IPS-15b (cell line): ENCODE measurements around the gene SFRP2.

Experiments used
- H3K27me3 ChIP-seq: one replicate; pipeline ENCODE4 v1.6.1; 2013; ENCODE audit warnings: low read length; ENCODE audit not compliant: control insufficient read depth, insufficient read depth
- H3K36me3 ChIP-seq: one replicate; pipeline ENCODE4 v1.6.1; 2013; ENCODE audit warnings: low read length; ENCODE audit not compliant: control insufficient read depth, insufficient read depth
- H3K4me1 ChIP-seq: one replicate; pipeline ENCODE4 v1.6.1; 2013; ENCODE audit warnings: mild to moderate bottlenecking, low read length; ENCODE audit not compliant: control insufficient read depth, insufficient read depth
- H3K4me3 ChIP-seq: one replicate; pipeline ENCODE4 v1.5.1; 2013; ENCODE audit warnings: low read depth, low read length
- H3K9ac ChIP-seq: one replicate; pipeline ENCODE4 v1.6.1; 2013; ENCODE audit warnings: low read depth, mild to moderate bottlenecking, low read length
- H3K9me3 ChIP-seq: one replicate; pipeline ENCODE4 v1.6.1; 2013; ENCODE audit warnings: mild to moderate bottlenecking, low read length; ENCODE audit not compliant: control insufficient read depth, insufficient read depth

Gene SFRP2

DNA sequence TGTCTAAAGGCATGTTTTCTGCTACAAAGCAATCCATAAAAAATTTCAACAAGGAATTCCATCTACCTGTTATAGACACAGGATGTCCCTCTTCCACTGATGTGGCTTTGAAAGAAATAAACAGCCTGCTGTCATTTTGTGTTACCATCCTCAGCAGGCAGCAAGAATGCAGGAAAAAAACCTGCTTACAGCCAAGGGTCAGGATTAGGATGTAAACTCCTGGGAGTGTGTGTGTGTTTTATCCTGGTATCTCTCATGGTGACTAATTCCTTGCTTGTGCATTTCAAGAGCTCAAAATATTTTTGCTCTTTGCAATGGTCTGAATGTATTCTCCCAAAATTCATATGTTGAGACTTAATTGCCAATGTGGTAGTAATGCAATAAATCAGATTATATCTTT is 28.6 kb upstream of the SFRP2 start:
- Histone ChIP-seq H3K4me1 (no peaks in the 10 kb centered on the region), H3K4me3 (no peak overlapping the region), H3K27me3 (no peaks in the 10 kb centered on the region), H3K36me3 (no peaks in the 10 kb centered on the region), H3K9ac (no peak overlapping the region), H3K9me3 (no peaks in the 10 kb centered on the region)

DNA sequence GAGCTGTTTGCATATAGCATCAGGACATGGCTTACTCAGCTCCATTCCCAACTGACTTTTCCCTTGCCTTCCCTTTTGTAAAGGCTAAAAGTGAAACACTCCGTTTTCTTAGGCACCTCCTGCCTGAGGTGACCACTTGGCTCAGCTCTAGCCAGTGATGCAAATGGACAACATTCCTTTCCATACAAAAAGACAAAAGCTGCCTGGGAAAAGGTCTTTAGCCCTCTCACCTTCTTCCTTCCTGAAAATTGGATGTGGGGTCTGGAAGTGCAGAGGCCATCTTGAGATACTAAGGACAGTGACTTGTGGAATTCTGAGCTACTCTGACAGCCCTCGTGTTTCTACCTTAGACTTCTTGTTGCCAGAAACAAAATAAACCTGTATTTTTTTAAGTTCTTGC is 27.7 kb upstream of the SFRP2 start:
- no peaks in the 10 kb centered on the region for H3K9me3 ChIP-seq
- no peak overlapping the region for H3K9ac ChIP-seq
- no peaks in the 10 kb centered on the region for H3K36me3 ChIP-seq
- no peak overlapping the region for H3K4me3 ChIP-seq
- no peaks in the 10 kb centered on the region for H3K4me1 ChIP-seq
- H3K27me3 ChIP-seq = no peaks in the 10 kb centered on the region

DNA sequence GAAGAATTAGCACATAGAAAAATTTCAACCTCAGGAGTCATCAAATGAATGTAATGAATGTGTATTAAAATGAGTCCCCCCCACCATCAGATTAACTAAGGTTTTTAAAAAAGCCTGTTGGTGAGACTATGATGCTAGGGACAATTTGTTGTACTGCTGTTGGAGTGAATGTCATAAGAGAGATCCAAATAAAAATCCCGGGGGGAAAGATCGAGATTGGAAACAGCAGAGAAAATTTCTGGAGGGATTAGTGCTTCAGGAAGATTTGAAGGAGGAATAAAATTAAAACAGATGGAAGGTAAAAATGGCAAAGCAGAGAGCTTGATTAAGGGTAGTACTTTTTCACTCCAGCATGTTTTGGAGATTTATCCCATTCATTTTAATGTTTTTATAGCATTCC is 25.9 kb upstream of the SFRP2 start:
- no peaks in the 10 kb centered on the region for H3K27me3 ChIP-seq
- H3K9me3 ChIP-seq = no peaks in the 10 kb centered on the region
- no peaks in the 10 kb centered on the region for H3K36me3 ChIP-seq
- H3K9ac ChIP-seq = no peak overlapping the region
- H3K4me1 ChIP-seq = no peaks in the 10 kb centered on the region
- H3K4me3 ChIP-seq = no peak overlapping the region

DNA sequence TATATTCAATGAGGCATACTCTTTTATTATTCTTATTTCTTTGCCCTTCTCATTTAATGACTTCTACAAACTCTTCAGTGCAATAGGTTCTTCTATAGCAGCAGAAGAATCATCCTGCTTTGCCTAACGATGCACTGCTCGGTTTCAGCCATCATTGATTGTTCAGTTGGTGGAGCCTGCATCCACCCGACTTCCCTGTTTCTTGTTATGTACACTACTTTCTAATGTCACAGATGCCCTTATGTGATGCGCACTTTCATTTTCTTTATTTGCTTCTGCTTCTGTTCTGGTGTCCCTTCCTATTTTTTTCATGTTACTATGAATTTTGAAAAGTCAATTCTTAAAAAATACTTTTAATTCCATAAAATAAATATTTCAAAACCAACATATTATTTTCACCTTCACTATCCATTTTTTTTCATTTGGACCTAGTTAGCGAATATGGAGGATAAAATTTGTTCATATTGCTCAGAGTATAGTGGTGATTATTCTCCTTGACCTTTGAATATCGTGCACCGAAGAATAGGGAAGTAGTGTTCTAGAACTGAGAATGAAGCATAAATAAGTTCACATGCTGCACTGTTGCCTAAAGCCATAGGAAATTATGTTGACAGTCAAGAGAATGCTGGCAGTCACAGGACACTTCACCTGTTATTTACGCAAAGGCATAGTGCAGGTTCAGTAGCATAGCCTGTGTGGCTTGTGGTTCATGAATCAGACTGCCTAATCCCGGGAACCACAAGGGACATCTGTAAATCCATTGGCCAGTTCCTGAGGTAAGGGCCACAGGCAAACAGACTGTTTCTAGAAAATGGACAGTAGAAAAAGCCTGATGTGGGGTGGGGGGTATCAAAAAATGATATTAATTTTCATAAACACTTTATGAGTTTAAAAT is 21.3 kb upstream of the SFRP2 start:
- H3K27me3 ChIP-seq = no peaks in the 10 kb centered on the region
- no peak overlapping the region for H3K9ac ChIP-seq
- H3K4me1 ChIP-seq = no peaks in the 10 kb centered on the region
- no peaks in the 10 kb centered on the region for H3K9me3 ChIP-seq
- H3K4me3 ChIP-seq = no peak overlapping the region
- no peaks in the 10 kb centered on the region for H3K36me3 ChIP-seq

DNA sequence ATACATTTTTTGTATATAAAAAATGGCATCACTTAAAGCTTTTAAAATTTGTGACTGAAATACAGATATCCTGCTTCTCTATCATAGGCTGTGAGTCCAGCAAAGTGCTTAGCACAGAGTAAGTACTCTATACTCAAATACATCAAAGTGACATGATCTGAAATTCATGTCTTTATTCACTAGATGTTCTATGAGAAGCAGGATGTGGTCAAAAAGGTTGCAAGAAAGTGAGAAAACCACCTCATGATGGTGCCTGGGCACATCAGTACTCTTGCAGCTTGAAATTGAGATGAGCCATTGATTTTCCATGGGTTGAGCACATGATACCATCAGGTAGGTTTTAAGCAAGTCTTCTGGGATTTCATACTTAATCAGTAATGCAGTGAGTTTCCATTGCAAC is 20.4 kb upstream of the SFRP2 start:
- H3K9me3 ChIP-seq = no peaks in the 10 kb centered on the region
- no peaks in the 10 kb centered on the region for H3K4me1 ChIP-seq
- no peaks in the 10 kb centered on the region for H3K36me3 ChIP-seq
- no peaks in the 10 kb centered on the region for H3K27me3 ChIP-seq
- no peak overlapping the region for H3K4me3 ChIP-seq
- H3K9ac ChIP-seq = no peak overlapping the region

DNA sequence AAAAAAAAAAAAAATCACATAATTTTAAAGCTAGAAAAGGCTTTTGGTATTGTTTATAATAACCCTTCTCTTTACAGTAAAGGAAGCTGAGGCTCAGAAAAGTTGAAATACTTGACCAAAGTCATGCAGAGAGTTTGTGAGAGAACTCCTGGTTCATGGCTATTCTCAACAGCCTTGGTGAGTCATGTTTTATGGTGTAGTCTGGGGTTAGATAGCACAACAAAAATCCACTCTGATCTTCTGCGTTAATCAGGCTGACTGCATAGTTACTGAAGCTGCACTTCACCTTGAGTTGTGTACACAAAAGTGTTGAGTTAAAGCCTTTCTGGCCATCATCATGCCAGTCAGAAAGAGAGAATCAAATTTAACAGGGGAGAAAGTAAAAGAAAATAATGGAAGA is 19.3 kb upstream of the SFRP2 start:
- no peaks in the 10 kb centered on the region for H3K4me1 ChIP-seq
- H3K36me3 ChIP-seq = no peaks in the 10 kb centered on the region
- H3K4me3 ChIP-seq = no peak overlapping the region
- no peak overlapping the region for H3K9ac ChIP-seq
- no peaks in the 10 kb centered on the region for H3K9me3 ChIP-seq
- H3K27me3 ChIP-seq = no peaks in the 10 kb centered on the region

DNA sequence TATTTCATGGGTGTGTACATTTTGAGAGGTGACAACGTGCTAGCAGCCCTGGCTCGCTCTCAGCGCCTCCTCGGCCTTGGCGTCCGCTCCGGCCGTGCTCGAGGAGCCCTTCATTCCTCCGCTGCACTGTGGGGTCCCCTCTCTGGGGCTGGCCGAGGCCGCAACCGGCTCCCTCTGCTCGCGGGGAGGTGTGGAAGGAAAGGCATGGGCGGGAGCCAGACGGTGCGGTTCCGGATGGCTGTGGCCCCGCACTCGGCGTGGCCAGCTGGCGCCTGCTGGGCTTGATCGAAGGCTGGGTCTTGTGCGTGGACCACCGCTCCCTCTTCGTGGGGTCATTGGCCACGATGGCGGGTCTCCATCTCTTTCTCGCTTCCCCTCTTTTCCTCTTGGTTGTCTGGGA is 17.2 kb upstream of the SFRP2 start:
- H3K4me1 ChIP-seq = no peaks in the 10 kb centered on the region
- no peak overlapping the region for H3K9ac ChIP-seq
- H3K36me3 ChIP-seq = no peaks in the 10 kb centered on the region
- H3K9me3 ChIP-seq = no peaks in the 10 kb centered on the region
- no peaks in the 10 kb centered on the region for H3K27me3 ChIP-seq
- no peak overlapping the region for H3K4me3 ChIP-seq

DNA sequence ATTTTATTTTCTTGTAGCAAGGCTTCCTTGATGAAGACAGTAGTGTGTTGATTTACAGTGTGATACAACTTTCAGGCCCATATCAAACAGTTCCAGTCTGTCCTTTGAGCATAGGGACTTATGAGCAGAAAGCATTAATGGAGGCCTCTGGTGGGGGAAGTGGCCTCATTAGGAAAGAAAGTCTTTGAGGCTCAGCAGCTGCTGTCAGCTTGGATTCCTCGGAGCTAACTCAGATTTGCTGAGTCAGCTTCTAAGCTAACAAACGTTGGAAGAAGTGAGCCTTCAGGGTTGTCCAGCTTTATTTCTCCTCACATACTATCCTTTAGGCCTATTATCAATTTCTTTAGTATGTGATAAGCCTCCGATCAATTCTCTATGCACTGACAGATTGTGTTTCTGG is 15.8 kb upstream of the SFRP2 start:
- Histone ChIP-seq H3K9ac (no peak overlapping the region), H3K9me3 (no peaks in the 10 kb centered on the region), H3K4me3 (no peak overlapping the region), H3K27me3 (no peaks in the 10 kb centered on the region), H3K36me3 (no peaks in the 10 kb centered on the region), H3K4me1 (no peaks in the 10 kb centered on the region)

DNA sequence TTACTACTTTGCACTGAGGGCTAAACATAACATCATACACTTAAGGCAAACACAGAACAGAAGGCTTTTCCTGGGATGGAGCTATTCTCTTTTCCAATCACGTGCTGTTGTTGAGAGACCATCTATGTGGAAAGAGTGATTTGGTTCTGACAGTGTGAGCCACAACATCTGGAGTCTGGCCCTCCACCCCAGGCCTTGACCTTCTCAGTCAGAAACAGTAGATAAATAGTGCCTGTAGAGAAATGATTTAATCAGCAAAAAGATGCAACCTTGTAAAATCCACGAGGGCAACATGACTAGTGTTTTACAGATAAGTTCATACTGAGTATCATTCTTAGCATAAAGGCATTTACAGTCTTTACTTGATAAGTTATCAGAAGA is 10.8 kb upstream of the SFRP2 start:
- Histone ChIP-seq H3K27me3 (peaks cover 2% of the 10 kb centered on the region), H3K4me1 (no peaks in the 10 kb centered on the region), H3K9ac (no peak overlapping the region), H3K36me3 (no peaks in the 10 kb centered on the region), H3K9me3 (no peaks in the 10 kb centered on the region), H3K4me3 (no peak overlapping the region)

DNA sequence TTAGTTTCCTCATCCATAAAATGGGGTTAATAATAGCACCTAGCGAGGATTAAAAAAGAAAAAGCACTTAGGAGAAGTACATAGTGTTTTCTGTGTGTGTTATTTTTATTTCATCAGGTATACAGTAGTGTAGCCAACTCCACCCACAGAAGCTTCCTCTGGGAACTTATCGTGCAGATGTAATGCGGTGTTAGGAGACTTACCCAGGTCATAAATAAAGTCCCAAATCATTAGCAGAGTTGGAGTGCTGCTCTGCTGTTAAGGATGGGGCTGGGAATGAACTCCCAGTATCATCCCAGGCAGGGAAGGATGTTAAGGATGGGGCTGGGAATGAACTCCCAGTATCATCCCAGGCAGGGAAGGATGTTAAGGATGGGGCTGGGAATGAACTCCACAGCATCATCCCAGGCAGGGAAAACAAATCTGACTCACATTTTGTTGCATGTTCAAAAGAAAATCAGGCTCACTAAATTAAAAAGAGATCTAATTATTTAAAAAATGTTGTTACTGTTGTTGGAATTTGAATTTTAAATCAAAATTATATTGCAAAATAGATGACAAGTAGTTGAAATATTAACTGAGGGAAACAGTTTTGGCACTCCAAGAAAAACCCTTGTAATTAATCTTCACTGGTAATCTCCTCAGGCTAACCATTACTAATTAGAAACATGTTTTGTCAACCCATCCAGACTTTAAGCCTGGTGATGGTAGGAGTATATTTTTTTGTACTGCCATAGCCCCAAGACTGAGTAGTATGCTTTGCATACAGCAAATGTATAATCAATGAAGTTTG is 10.2 kb upstream of the SFRP2 start:
- no peaks in the 10 kb centered on the region for H3K36me3 ChIP-seq
- H3K9me3 ChIP-seq = no peaks in the 10 kb centered on the region
- H3K27me3 ChIP-seq = peaks cover 6% of the 10 kb centered on the region
- no peak overlapping the region for H3K4me3 ChIP-seq
- no peaks in the 10 kb centered on the region for H3K4me1 ChIP-seq
- no peak overlapping the region for H3K9ac ChIP-seq

DNA sequence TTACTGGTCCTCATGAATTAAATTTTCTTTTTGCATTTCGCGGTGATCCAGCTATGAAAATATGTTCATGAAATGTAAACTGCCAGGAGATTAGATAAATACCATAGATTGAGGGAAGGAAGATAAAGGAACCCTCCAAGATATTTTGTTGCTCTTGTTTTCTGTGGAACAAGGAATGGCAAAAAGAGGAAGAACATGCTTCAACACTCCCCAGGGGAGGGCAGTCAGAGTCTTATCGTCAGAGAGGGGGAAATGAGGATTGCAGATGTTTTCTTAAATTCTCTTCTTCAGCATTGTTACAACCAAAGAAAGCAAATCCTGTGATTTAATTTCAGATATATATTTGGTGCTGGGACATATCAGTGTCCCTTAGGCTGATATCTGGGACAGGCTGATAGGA is 9.5 kb upstream of the SFRP2 start:
- H3K4me3 ChIP-seq = no peak overlapping the region
- no peak overlapping the region for H3K9ac ChIP-seq
- no peaks in the 10 kb centered on the region for H3K9me3 ChIP-seq
- H3K36me3 ChIP-seq = no peaks in the 10 kb centered on the region
- H3K27me3 ChIP-seq = peaks cover 13% of the 10 kb centered on the region
- H3K4me1 ChIP-seq = no peaks in the 10 kb centered on the region

DNA sequence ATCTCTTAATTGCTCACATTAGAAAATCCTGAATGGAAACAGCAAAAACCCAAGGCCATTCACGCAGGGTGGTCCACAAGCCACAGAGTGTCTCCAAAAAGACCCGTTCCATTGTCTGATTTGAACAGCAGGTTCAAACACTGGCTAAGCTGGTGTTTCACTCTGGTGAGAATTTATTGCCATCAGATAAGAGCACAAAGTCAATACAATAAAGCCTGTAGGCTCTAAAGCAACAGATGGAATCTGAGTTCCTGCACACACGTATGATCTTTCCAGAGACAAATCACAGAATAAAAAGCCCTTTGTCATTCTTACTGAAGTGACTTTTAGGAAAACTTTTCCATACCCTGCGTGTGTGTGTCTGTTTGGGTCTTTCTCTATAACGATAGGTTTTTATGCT is 5.1 kb upstream of the SFRP2 start:
- Histone ChIP-seq H3K9ac (no peak overlapping the region), H3K4me1 (peaks cover 7% of the 10 kb centered on the region), H3K4me3 (no peak overlapping the region), H3K9me3 (no peaks in the 10 kb centered on the region), H3K36me3 (no peaks in the 10 kb centered on the region), H3K27me3 (peaks cover 29% of the 10 kb centered on the region)
